HG02970 (cell line): ENCODE data around the gene ATP5F1E.

ENCODE experiments used
- ATAC-seq: cut with Tn5 transposase; IDR thresholded peaks from one replicate; pipeline ENCODE4 v1.9.1; 2021; ENCODE audit warnings: mild to moderate bottlenecking, moderate library complexity, moderate number of reproducible peaks; ENCODE audit not compliant: unreplicated experiment, low FRiP score

ATP5F1E gene

GRCh38 chr20:59032023-59032712 lies at the start of gene ATP5F1E:
TSS of gene ATP5F1E (minus strand) at chr20:59032335. CDS start at chr20:59032251, 84 bp downstream.
- ATAC-seq: peak; percentile 97

GRCh38 chr20:59081036-59081435 lies 48.9 kb upstream of the ATP5F1E start:
- ATAC-seq: no peak

GRCh38 chr20:59078231-59078630 lies 46.1 kb upstream of the ATP5F1E start:
- ATAC-seq: no peak

- ATAC-seq: no peak
Observed at GRCh38 chr20:59077705-59078104, 45.6 kb upstream of the ATP5F1E start.

GRCh38 chr20:59075934-59076508 lies 43.9 kb upstream of the ATP5F1E start:
- no peak for ATAC-seq

- no peak for ATAC-seq
Observed at GRCh38 chr20:59074456-59074855, 42.3 kb upstream of the ATP5F1E start.

GRCh38 chr20:59073582-59073981 lies 41.4 kb upstream of the ATP5F1E start:
- no peak for ATAC-seq

- no peak for ATAC-seq
Observed at GRCh38 chr20:59071216-59071615, 39.1 kb upstream of the ATP5F1E start.

GRCh38 chr20:59069026-59069425 lies 36.9 kb upstream of the ATP5F1E start:
- no peak for ATAC-seq

GRCh38 chr20:59068534-59068933 lies 36.4 kb upstream of the ATP5F1E start:
- no peak for ATAC-seq

- ATAC-seq: no peak
Observed at GRCh38 chr20:59064214-59064722, 32.1 kb upstream of the ATP5F1E start.

- no peak for ATAC-seq
Observed at GRCh38 chr20:59063358-59064213, 31.5 kb upstream of the ATP5F1E start.

GRCh38 chr20:59062081-59062480 lies 29.9 kb upstream of the ATP5F1E start:
- no peak for ATAC-seq

GRCh38 chr20:59055302-59055701 lies 23.2 kb upstream of the ATP5F1E start:
- ATAC-seq: no peak

GRCh38 chr20:59051666-59052185 lies 19.6 kb upstream of the ATP5F1E start:
- ATAC-seq: no peak

- no peak for ATAC-seq
Observed at GRCh38 chr20:59050437-59050836, 18.3 kb upstream of the ATP5F1E start.

GRCh38 chr20:59048681-59049030 lies 16.5 kb upstream of the ATP5F1E start:
- ATAC-seq: no peak

- no peak for ATAC-seq
Observed at GRCh38 chr20:59047938-59048680, 16.0 kb upstream of the ATP5F1E start.

GRCh38 chr20:59046862-59047261 lies 14.7 kb upstream of the ATP5F1E start:
- ATAC-seq: no peak

GRCh38 chr20:59044796-59045195 lies 12.7 kb upstream of the ATP5F1E start:
- ATAC-seq: no peak
